Liver (tissue), 9 donors: ENCODE measurements around the gene ZNF679. TPM values are rescaled to one million over a fixed set of nuclear protein-coding genes. Genes with fewer than 3 reads are reported as not detected.

Experiments used
- DNase-seq: peaks from one replicate; pipeline ENCODE4 v3.0.0-alpha.2; 2017; ENCODE audit warnings: low spot score
- H3K27ac ChIP-seq, 2 donors: one replicate each; pipeline ENCODE4 v1.7.0; 2013; ENCODE audit warnings: inconsistent platforms in 2 of 2, low read length in 2 of 2, control low read depth in 1 of 2, low read depth in 1 of 2, mild to moderate bottlenecking in 1 of 2
- H3K27me3 ChIP-seq, 4 donors: one replicate each; pipeline versions ENCODE4 v1.6.1 to v1.7.0; 2013; ENCODE audit warnings: low read length in 3 of 4, inconsistent platforms in 1 of 4, mild to moderate bottlenecking in 1 of 4, moderate library complexity in 1 of 4; ENCODE audit not compliant: control insufficient read depth in 4 of 4, insufficient read depth in 4 of 4
- H3K36me3 ChIP-seq, 4 donors: one replicate each; pipeline versions ENCODE4 v1.6.1 to v1.7.0; 2013; ENCODE audit warnings: low read length in 3 of 4, mild to moderate bottlenecking in 3 of 4, low read depth in 1 of 4, moderate library complexity in 1 of 4; ENCODE audit not compliant: control insufficient read depth in 4 of 4, insufficient read depth in 3 of 4
- H3K4me1 ChIP-seq, 4 donors: one replicate each; pipeline versions ENCODE4 v1.6.1 to v1.7.0; 2013; ENCODE audit warnings: low read length in 3 of 4, mild to moderate bottlenecking in 3 of 4, moderate library complexity in 1 of 4; ENCODE audit not compliant: control insufficient read depth in 4 of 4, insufficient read depth in 4 of 4
- H3K4me3 ChIP-seq, 3 donors: one replicate each; pipeline versions ENCODE4 v1.6.1 to v1.7.0; 2013; ENCODE audit warnings: low read length in 3 of 3, control low read depth in 1 of 3, low read depth in 1 of 3, mild to moderate bottlenecking in 1 of 3
- H3K9ac ChIP-seq, 2 donors: one replicate each; pipeline ENCODE4 v1.7.0; 2013; ENCODE audit warnings: low read length in 2 of 2, mild to moderate bottlenecking in 2 of 2, moderate library complexity in 2 of 2, control low read depth in 1 of 2, low read depth in 1 of 2
- H3K9me3 ChIP-seq, 4 donors: one replicate each; pipeline versions ENCODE4 v1.6.1 to v1.7.0; 2013; ENCODE audit warnings: low read length in 3 of 4; ENCODE audit not compliant: control insufficient read depth in 4 of 4
- EGR1 ChIP-seq, 2 donors: IDR thresholded peaks; 2 replicates each; pipeline ENCODE4 v1.6.1; 2016 to 2018; ENCODE audit warnings: antibody characterized with exemption in 2 of 2, low read depth in 2 of 2
- FOXA1 ChIP-seq: IDR thresholded peaks from 2 replicates; pipeline ENCODE4 v1.6.1; 2016; ENCODE audit warnings: antibody characterized with exemption
- FOXA2 ChIP-seq: IDR thresholded peaks from 2 replicates; pipeline ENCODE4 v1.6.1; 2016; ENCODE audit warnings: antibody characterized with exemption
- GABPA ChIP-seq, 2 donors: IDR thresholded peaks in 1 of 2; conservative IDR thresholded peaks in 1 of 2; 2 replicates each; pipeline ENCODE4 v1.6.1; 2016; ENCODE audit warnings: antibody characterized with exemption in 2 of 2, mild to moderate bottlenecking in 1 of 2, moderate library complexity in 1 of 2
- HNF4A ChIP-seq, 2 donors: conservative IDR thresholded peaks; 2 replicates each; pipeline ENCODE4 v1.6.1; 2016; ENCODE audit warnings: antibody characterized with exemption in 2 of 2, mild to moderate bottlenecking in 2 of 2
- HNF4G ChIP-seq: IDR thresholded peaks from 2 replicates; pipeline ENCODE4 v1.6.1; 2016; ENCODE audit warnings: antibody characterized with exemption
- JUND ChIP-seq, 2 donors: IDR thresholded peaks; 2 replicates each; pipeline ENCODE4 v1.6.1; 2016; ENCODE audit warnings: antibody characterized with exemption in 2 of 2
- MAX ChIP-seq: IDR thresholded peaks from 2 replicates; pipeline ENCODE4 v1.6.1; 2016; ENCODE audit warnings: antibody characterized with exemption
- NR2F2 ChIP-seq: IDR thresholded peaks from 2 replicates; pipeline ENCODE4 v1.6.1; 2016; ENCODE audit warnings: antibody characterized with exemption
- RAD21 ChIP-seq, 2 donors: IDR thresholded peaks; 2 replicates each; pipeline ENCODE4 v1.6.1; 2016; ENCODE audit warnings: antibody characterized with exemption in 2 of 2, mild to moderate bottlenecking in 2 of 2
- RXRA ChIP-seq, 2 donors: IDR thresholded peaks; 2 replicates each; pipeline ENCODE4 v1.6.1; 2017 to 2018; ENCODE audit warnings: antibody characterized with exemption in 2 of 2, mild to moderate bottlenecking in 1 of 2
- SP1 ChIP-seq: IDR thresholded peaks from 2 replicates; pipeline ENCODE4 v1.6.1; 2018; ENCODE audit warnings: antibody characterized with exemption, mild to moderate bottlenecking
- TAF1 ChIP-seq: conservative IDR thresholded peaks from 2 replicates; pipeline ENCODE4 v1.6.1; 2016; ENCODE audit warnings: antibody characterized with exemption, mild to moderate bottlenecking
- YY1 ChIP-seq: IDR thresholded peaks from 2 replicates; pipeline ENCODE4 v1.6.1; 2016; ENCODE audit warnings: antibody characterized with exemption, mild to moderate bottlenecking
- WGBS: extraction: QIAGEN DNeasy Blood & Tissue Kit; methylation state at CpG from one replicate; pipeline ENCODE4 v1.1.7; 2013; 5-methylcytosine and 5-hydroxymethylcytosine counted together
- polyA plus RNA-seq, 2 donors: library from polyadenylated mRNA; stranded (reverse) in 1 of 2; unstranded in 1 of 2; fragments of 200-250 nt in 1 of 2; fragments of >200 nt in 1 of 2; fragmentation: Nextera tagmentation in 1 of 2; extraction: Ambion mirVana in 1 of 2; gene quantifications; one replicate each; pipeline versions ENCODE4 v1.2.1 to v1.2.3, GENCODE V29; 2013 to 2015
- total RNA-seq, 2 donors: library from RNA; depleted of rRNA; stranded (reverse); fragments of >200 nt; gene quantifications; one replicate each; pipeline ENCODE4 v1.2.3, GENCODE V29; 2014
- TF ChIP-seq, protein P1 (sequence below): IDR thresholded peaks from 2 replicates; pipeline ENCODE4 v1.6.1; 2016; ENCODE audit warnings: antibody characterized with exemption
- TF ChIP-seq, protein P2 (sequence below): IDR thresholded peaks from 2 replicates; pipeline ENCODE4 v1.6.1; 2016; ENCODE audit warnings: antibody characterized with exemption, mild to moderate bottlenecking
- TF ChIP-seq, protein P3 (sequence below): fragments of 150-350 bp; IDR thresholded peaks from 2 replicates; pipeline ENCODE4 v1.5.1; 2017; ENCODE audit warnings: improper control_type of control experiment, low read depth, low read length; ENCODE audit not compliant: missing input control
- TF ChIP-seq, protein P4 (sequence below): IDR thresholded peaks from 2 replicates; pipeline ENCODE4 v1.6.1; 2016; ENCODE audit warnings: antibody characterized with exemption
- donor health status: healthy.
- donor health status: healthy.
- donor health status: healthy.
- donor health status: healthy.
- donor health status: healthy.

Gene ZNF679
- total and polyA plus RNA-seq, 4 donors: not detected

DNA sequence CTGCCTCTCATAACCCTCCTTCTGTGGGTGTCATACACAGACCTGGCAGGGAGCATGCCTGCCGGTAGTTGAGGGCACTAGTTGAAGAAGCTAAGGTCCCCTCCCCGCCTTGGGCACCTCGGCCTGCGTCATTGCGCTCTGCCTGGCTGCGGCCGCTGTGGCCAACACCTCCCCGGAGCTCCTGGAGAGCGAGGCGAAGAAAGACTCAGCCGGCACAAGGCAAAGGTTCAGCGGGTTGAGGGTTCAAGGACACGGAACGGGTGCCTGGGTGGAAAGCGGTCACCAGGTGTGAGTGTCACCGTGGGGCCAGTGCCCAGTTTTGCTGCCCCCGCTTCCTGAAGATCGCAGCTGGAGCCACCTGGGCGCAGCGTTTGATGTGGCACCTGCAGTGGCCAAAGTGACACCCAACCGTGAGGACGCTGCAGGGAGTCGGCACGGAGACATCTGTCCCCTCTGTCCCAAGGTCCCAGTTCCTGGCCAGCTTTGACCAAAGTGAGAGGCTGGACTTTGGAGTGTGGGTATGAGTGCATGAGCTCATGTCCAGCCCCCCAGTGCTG, 36.0 kb upstream of the ZNF679 start:
- Histone ChIP-seq H3K4me1 (no peaks in the 10 kb centered on the region), H3K36me3 (no peaks in the 10 kb centered on the region), H3K4me3 (no peak overlapping the region), H3K9me3 (peaks cover 0 to 13% (median 4%) of the 10 kb centered on the region in 4 donors), H3K9ac (no peak overlapping the region), H3K27ac (no peak overlapping the region), H3K27me3 (no peaks in the 10 kb centered on the region)
- no peak for DNase-seq
- TF ChIP-seq EGR1 (IDR thresholded peaks at IDR 0.05; ENCODE audit: low read depth in 2 of 2) (no peak), GABPA (IDR thresholded peaks at IDR 0.05 in 1 of 2, conservative IDR thresholded peaks at IDR 0.05 in 1 of 2) (no peak), SP1 (no peak), JUND (IDR thresholded peaks at IDR 0.05) (no peak), NR2F2 (no peak), FOXA1 (no peak), RAD21 (IDR thresholded peaks at IDR 0.05) (no peak), HNF4A (conservative IDR thresholded peaks at IDR 0.05) (no peak)
- TF ChIP-seq, protein P1, sequence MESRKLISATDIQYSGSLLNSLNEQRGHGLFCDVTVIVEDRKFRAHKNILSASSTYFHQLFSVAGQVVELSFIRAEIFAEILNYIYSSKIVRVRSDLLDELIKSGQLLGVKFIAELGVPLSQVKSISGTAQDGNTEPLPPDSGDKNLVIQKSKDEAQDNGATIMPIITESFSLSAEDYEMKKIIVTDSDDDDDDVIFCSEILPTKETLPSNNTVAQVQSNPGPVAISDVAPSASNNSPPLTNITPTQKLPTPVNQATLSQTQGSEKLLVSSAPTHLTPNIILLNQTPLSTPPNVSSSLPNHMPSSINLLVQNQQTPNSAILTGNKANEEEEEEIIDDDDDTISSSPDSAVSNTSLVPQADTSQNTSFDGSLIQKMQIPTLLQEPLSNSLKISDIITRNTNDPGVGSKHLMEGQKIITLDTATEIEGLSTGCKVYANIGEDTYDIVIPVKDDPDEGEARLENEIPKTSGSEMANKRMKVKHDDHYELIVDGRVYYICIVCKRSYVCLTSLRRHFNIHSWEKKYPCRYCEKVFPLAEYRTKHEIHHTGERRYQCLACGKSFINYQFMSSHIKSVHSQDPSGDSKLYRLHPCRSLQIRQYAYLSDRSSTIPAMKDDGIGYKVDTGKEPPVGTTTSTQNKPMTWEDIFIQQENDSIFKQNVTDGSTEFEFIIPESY: no peak
- WGBS: 88% methylated on average over 24 of the region's 24 CpGs

DNA sequence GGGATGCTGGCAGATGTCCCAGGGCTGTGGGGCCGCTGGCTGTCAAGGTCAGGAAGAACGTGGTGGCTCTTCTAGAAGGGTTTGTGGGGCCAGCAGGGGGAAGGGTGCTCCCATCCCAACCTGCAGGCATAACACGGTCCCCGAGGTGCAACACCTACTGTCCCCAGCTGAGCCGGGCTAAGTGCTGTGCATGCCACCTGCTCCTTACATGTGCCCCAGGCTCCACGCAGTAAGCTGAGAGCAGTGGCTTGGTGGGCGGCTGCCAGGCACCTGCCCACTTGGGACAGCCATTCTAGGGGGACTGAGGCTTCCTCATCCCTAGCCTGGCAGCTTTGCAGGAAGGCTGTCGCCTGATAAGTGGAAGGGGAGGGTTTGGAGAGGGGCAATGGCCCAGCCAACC, 35.5 kb upstream of the ZNF679 start:
- Histone ChIP-seq H3K9ac (no peak overlapping the region), H3K4me3 (no peak overlapping the region), H3K27me3 (no peaks in the 10 kb centered on the region), H3K9me3 (peaks cover 0 to 12% (median 4%) of the 10 kb centered on the region in 4 donors), H3K27ac (no peak overlapping the region), H3K36me3 (no peaks in the 10 kb centered on the region), H3K4me1 (no peaks in the 10 kb centered on the region)
- no peak for DNase-seq
- TF ChIP-seq RAD21 (IDR thresholded peaks at IDR 0.05): no peak
- TF ChIP-seq, protein P2, sequence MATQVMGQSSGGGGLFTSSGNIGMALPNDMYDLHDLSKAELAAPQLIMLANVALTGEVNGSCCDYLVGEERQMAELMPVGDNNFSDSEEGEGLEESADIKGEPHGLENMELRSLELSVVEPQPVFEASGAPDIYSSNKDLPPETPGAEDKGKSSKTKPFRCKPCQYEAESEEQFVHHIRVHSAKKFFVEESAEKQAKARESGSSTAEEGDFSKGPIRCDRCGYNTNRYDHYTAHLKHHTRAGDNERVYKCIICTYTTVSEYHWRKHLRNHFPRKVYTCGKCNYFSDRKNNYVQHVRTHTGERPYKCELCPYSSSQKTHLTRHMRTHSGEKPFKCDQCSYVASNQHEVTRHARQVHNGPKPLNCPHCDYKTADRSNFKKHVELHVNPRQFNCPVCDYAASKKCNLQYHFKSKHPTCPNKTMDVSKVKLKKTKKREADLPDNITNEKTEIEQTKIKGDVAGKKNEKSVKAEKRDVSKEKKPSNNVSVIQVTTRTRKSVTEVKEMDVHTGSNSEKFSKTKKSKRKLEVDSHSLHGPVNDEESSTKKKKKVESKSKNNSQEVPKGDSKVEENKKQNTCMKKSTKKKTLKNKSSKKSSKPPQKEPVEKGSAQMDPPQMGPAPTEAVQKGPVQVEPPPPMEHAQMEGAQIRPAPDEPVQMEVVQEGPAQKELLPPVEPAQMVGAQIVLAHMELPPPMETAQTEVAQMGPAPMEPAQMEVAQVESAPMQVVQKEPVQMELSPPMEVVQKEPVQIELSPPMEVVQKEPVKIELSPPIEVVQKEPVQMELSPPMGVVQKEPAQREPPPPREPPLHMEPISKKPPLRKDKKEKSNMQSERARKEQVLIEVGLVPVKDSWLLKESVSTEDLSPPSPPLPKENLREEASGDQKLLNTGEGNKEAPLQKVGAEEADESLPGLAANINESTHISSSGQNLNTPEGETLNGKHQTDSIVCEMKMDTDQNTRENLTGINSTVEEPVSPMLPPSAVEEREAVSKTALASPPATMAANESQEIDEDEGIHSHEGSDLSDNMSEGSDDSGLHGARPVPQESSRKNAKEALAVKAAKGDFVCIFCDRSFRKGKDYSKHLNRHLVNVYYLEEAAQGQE: no peak
- TF ChIP-seq FOXA1: no peak
- no peak for TF ChIP-seq NR2F2
- no peak for TF ChIP-seq RXRA (IDR thresholded peaks at IDR 0.05)
- TF ChIP-seq, protein P1: no peak
- TF ChIP-seq, protein P3, sequence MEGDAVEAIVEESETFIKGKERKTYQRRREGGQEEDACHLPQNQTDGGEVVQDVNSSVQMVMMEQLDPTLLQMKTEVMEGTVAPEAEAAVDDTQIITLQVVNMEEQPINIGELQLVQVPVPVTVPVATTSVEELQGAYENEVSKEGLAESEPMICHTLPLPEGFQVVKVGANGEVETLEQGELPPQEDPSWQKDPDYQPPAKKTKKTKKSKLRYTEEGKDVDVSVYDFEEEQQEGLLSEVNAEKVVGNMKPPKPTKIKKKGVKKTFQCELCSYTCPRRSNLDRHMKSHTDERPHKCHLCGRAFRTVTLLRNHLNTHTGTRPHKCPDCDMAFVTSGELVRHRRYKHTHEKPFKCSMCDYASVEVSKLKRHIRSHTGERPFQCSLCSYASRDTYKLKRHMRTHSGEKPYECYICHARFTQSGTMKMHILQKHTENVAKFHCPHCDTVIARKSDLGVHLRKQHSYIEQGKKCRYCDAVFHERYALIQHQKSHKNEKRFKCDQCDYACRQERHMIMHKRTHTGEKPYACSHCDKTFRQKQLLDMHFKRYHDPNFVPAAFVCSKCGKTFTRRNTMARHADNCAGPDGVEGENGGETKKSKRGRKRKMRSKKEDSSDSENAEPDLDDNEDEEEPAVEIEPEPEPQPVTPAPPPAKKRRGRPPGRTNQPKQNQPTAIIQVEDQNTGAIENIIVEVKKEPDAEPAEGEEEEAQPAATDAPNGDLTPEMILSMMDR: no peak
- no peak for TF ChIP-seq MAX
- TF ChIP-seq GABPA (IDR thresholded peaks at IDR 0.05 in 1 of 2, conservative IDR thresholded peaks at IDR 0.05 in 1 of 2): no peak
- no peak for TF ChIP-seq YY1
- no peak for TF ChIP-seq TAF1
- no peak for TF ChIP-seq HNF4A (conservative IDR thresholded peaks at IDR 0.05)
- no peak for TF ChIP-seq FOXA2
- TF ChIP-seq HNF4G: no peak
- no peak for TF ChIP-seq JUND (IDR thresholded peaks at IDR 0.05)
- TF ChIP-seq, protein P4, sequence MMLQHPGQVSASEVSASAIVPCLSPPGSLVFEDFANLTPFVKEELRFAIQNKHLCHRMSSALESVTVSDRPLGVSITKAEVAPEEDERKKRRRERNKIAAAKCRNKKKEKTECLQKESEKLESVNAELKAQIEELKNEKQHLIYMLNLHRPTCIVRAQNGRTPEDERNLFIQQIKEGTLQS: no peak
- WGBS: 70% methylated on average over 8 of the region's 8 CpGs
